GM21619 (cell line): ENCODE results near the gene CD52.
"Not testable (repeated sequence)": the region's sequence is repeated elsewhere in the genome, so short reads cannot be mapped to it uniquely, and the experiment has no call there.

Experiments used
- ATAC-seq: cut with Tn5 transposase; IDR thresholded peaks from one replicate; pipeline ENCODE4 v1.9.1; 2021; ENCODE audit not compliant: unreplicated experiment

CD52 gene

GRCh38 chr1:26283871-26284596 lies 33.7 kb upstream of the CD52 start:
- ATAC-seq, result no peak

GRCh38 chr1:26284597-26285347 lies 33.0 kb upstream of the CD52 start:
- ATAC-seq, result no peak

GRCh38 chr1:26285366-26286063 lies 32.2 kb upstream of the CD52 start:
- ATAC-seq, result no peak

- ATAC-seq, result no peak
Observed at GRCh38 chr1:26286064-26286416, 31.7 kb upstream of the CD52 start.

- no peak for ATAC-seq
Observed at GRCh38 chr1:26287033-26287711, 30.6 kb upstream of the CD52 start.

GRCh38 chr1:26287811-26288210 lies 29.9 kb upstream of the CD52 start:
- ATAC-seq, result no peak

GRCh38 chr1:26288311-26288941 lies 29.3 kb upstream of the CD52 start:
- no peak for ATAC-seq

GRCh38 chr1:26289158-26290059 lies 28.3 kb upstream of the CD52 start:
- no peak for ATAC-seq

- ATAC-seq, result no peak
Observed at GRCh38 chr1:26290122-26290881, 27.5 kb upstream of the CD52 start.

- no peak for ATAC-seq
Observed at GRCh38 chr1:26290882-26291261, 26.9 kb upstream of the CD52 start.

GRCh38 chr1:26291433-26291832 lies 26.3 kb upstream of the CD52 start:
- ATAC-seq, result no peak

- no peak for ATAC-seq
Observed at GRCh38 chr1:26291939-26292338, 25.8 kb upstream of the CD52 start.

- ATAC-seq, result not testable (repeated sequence)
Observed at GRCh38 chr1:26292735-26293134, 25.0 kb upstream of the CD52 start.

- ATAC-seq, result no peak
Observed at GRCh38 chr1:26293911-26294463, 23.8 kb upstream of the CD52 start.

- no peak for ATAC-seq
Observed at GRCh38 chr1:26295194-26296138, 22.3 kb upstream of the CD52 start.

- no peak for ATAC-seq
Observed at GRCh38 chr1:26296340-26297056, 21.3 kb upstream of the CD52 start.
